Bronchial epithelial cell (primary cell): ENCODE results near the gene PITHD1. TPM values are rescaled to one million over a fixed set of nuclear protein-coding genes. Genes with fewer than 3 reads are reported as not detected.
"Not testable (repeated sequence)": the region's sequence is repeated elsewhere in the genome, so short reads cannot be mapped to it uniquely, and the experiment has no call there.

Experiments used
- DNase-seq: peaks from one replicate; pipeline ENCODE4 v3.0.0-alpha.2; 2010; ENCODE audit warnings: low read depth
- FAIRE-seq: peaks from 2 replicates; lab custom pipeline; 2011; peaks lifted over from hg19 to GRCh38; lab: Jason Lieb, UNC
- H3K27me3 ChIP-seq: 2 replicates; pipeline ENCODE4 v1.5.1; 2011; ENCODE audit warnings: low read length; ENCODE audit not compliant: control insufficient read depth, insufficient read depth
- H3K36me3 ChIP-seq: 2 replicates; pipeline ENCODE4 v1.5.1; 2011; ENCODE audit warnings: low read length; ENCODE audit not compliant: control insufficient read depth, insufficient read depth
- H3K4me3 ChIP-seq: 2 replicates; pipeline ENCODE4 v1.5.1; 2011; ENCODE audit warnings: mild to moderate bottlenecking, low read depth, low read length, control low read depth
- total RNA-seq: library from RNA; depleted of rRNA; stranded (reverse); fragments of >200 nt; gene quantifications from 2 replicates; pipeline ENCODE4 v1.2.1, GENCODE V29; 2014
- TF ChIP-seq, protein P1 (sequence below): IDR thresholded peaks from 2 replicates; pipeline ENCODE4 v1.5.1; 2011; ENCODE audit warnings: mild to moderate bottlenecking, moderate library complexity, low read length, control low read depth, inconsistent platforms; ENCODE audit not compliant: insufficient read depth, severe bottlenecking

The PITHD1 gene, protein sequence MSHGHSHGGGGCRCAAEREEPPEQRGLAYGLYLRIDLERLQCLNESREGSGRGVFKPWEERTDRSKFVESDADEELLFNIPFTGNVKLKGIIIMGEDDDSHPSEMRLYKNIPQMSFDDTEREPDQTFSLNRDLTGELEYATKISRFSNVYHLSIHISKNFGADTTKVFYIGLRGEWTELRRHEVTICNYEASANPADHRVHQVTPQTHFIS
- 54.2 and 66.1 TPM in 2 replicates for total RNA-seq

GRCh38 chr1:23777979-23778814 lies at the start of gene PITHD1:
Gene PITHD1, plus strand, starts transcription at chr1:23778418. Its CDS starts 98 bp downstream, at chr1:23778516.
- FAIRE-seq (no peak), DNase-seq (peak; percentile 73)
- TF ChIP-seq, protein P1, sequence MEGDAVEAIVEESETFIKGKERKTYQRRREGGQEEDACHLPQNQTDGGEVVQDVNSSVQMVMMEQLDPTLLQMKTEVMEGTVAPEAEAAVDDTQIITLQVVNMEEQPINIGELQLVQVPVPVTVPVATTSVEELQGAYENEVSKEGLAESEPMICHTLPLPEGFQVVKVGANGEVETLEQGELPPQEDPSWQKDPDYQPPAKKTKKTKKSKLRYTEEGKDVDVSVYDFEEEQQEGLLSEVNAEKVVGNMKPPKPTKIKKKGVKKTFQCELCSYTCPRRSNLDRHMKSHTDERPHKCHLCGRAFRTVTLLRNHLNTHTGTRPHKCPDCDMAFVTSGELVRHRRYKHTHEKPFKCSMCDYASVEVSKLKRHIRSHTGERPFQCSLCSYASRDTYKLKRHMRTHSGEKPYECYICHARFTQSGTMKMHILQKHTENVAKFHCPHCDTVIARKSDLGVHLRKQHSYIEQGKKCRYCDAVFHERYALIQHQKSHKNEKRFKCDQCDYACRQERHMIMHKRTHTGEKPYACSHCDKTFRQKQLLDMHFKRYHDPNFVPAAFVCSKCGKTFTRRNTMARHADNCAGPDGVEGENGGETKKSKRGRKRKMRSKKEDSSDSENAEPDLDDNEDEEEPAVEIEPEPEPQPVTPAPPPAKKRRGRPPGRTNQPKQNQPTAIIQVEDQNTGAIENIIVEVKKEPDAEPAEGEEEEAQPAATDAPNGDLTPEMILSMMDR: no peak

DNA sequence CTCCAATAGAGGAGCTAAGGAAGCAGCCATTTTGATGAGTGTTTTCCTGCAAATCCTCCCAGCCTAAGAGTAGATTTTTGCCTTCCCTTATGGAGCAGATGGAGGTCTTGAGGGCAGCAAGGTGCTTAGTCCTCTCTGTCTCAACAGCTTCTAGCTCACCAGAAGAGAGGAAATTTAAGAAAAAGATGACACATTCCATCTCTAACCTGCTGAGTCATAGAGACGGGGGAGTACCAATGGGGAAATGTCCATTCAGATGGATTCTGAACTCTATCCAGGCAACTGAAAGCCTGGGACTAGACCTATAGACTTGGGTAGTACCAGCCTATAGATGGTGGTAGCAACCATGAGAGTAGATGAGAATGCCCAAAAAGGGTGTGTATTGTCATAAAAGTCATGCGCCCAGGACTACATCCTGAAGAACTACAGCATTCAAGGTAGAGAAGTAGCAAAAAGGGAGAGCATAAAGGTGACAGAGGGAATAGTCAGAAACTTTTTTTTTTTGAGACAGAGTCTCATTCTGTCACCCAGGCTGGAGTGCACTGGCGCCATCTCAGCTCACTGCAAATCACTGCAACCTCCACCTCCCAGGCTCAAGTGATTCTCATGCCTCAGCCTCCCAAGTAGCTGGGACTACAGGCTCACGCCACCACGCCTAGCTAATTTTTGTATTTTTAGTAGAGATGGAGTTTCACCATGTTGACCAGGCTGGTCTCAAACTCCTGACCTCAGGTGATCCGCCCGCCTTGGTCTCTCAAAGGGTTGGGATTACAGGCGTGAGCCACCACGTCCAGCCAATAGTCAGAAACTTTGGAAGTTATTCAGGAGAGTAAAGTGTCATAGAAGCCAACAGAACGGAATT lies 45.6 kb upstream of the PITHD1 start:
- H3K4me3 ChIP-seq: no peak overlapping the region
- DNase-seq: peak; percentile 59
- H3K27me3 ChIP-seq: no peaks in the 10 kb centered on the region
- peaks cover 3% of the 10 kb centered on the region for H3K36me3 ChIP-seq
- no peak for FAIRE-seq
- TF ChIP-seq, protein P1: no peak

More at GRCh38 chr1:23777979-23778814, at the start of gene PITHD1:
- Histone ChIP-seq H3K36me3 (peaks cover 1% of the 10 kb centered on the region), H3K4me3 (peak within 1 kb of the TSS; percentile 82), H3K27me3 (no peaks in the 10 kb centered on the region)

- FAIRE-seq, H3K4me3 ChIP-seq, H3K36me3 ChIP-seq, H3K27me3 ChIP-seq, DNase-seq: not testable (repeated sequence)
These were observed 44.9 kb upstream of the PITHD1 start for GRCh38 chr1:23733281-23733680.

- no peak for FAIRE-seq
- Histone ChIP-seq H3K36me3 (peaks cover 1% of the 10 kb centered on the region), H3K27me3 (no peaks in the 10 kb centered on the region), H3K4me3 (no peak overlapping the region)
- TF ChIP-seq, protein P1: no peak
- DNase-seq: no peak
These were observed 41.6 kb upstream of the PITHD1 start for GRCh38 chr1:23736437-23737134.

- no peak for FAIRE-seq
- TF ChIP-seq, protein P1: no peak
- Histone ChIP-seq H3K36me3 (no peaks in the 10 kb centered on the region), H3K4me3 (no peak overlapping the region), H3K27me3 (no peaks in the 10 kb centered on the region)
- DNase-seq: no peak
These were observed 36.6 kb upstream of the PITHD1 start for GRCh38 chr1:23741609-23742008.
